ENCODE results near the gene IRF2BP2.

DNA sequence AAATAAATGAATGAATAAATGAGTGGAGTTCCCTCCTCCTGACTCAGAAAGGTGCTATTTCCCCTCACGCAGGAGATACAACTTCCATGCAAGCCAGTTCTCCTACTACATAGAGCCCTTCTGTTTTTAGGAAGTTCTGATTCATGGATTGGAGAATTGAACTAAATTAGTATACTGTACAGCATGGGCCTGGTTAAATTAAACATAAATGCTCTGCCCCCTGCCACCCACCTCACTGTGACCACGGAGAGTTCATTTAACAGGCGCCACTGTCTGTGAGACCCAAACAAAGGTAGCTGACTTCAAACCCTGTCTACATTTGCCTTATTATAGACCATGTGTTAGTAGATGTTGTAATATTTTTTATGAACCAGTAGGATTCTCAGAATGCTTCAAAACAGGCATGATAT, 9.1 kb upstream of the IRF2BP2 start:
- TF ChIP-seq, protein P1, sequence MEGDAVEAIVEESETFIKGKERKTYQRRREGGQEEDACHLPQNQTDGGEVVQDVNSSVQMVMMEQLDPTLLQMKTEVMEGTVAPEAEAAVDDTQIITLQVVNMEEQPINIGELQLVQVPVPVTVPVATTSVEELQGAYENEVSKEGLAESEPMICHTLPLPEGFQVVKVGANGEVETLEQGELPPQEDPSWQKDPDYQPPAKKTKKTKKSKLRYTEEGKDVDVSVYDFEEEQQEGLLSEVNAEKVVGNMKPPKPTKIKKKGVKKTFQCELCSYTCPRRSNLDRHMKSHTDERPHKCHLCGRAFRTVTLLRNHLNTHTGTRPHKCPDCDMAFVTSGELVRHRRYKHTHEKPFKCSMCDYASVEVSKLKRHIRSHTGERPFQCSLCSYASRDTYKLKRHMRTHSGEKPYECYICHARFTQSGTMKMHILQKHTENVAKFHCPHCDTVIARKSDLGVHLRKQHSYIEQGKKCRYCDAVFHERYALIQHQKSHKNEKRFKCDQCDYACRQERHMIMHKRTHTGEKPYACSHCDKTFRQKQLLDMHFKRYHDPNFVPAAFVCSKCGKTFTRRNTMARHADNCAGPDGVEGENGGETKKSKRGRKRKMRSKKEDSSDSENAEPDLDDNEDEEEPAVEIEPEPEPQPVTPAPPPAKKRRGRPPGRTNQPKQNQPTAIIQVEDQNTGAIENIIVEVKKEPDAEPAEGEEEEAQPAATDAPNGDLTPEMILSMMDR (IDR thresholded peaks at IDR 0.05), result no peak
- TF ChIP-seq POLR2A (IDR thresholded peaks at IDR 0.05), result no peak

All from testis (tissue), 2 donors.